HepG2 (cell line): ENCODE data around the gene ARHGEF3. TPM values are rescaled to one million over a fixed set of nuclear protein-coding genes. Genes with fewer than 3 reads are reported as not detected.

Experiments
- ATAC-seq: fragments of 200-7000 bp; cut with Tn5 transposase; 3 replicates; pipeline ENCODE4 v1.9.1; 2020; ENCODE audit warnings: mild to moderate bottlenecking, moderate library complexity
- BruUV-seq: library from RNA; stranded (reverse); fragments of 400-500 nt; replicated peaks from 2 replicates; lab custom pipeline; 2021; lab: Mats Ljungman, UMichigan
- CTCF ChIA-PET: fragments of 300-600 bp; formaldehyde crosslinking; extraction: SDS; loops from one replicate; lab custom pipeline; 2021; ENCODE audit warnings: low total read pairs, inconsistent platforms, low intra/inter-chr PET ratio; lab: Yijun Ruan, JAX
- POLR2A ChIA-PET: fragments of 350-600 bp; sonication (Branson Sonifier 250); formaldehyde crosslinking; loops from one replicate; lab custom pipeline; 2020; ENCODE audit warnings: antibody characterized with exemption, inconsistent platforms; lab: Yijun Ruan, JAX
- DNase-seq: peaks from one replicate; pipeline ENCODE4 v3.0.0-alpha.2; 2015; ENCODE audit warnings: low spot score
- FAIRE-seq: peaks from 3 replicates; lab custom pipeline; 2011; peaks lifted over from hg19 to GRCh38; lab: Jason Lieb, UNC
- H2AFZ ChIP-seq: one replicate; pipeline ENCODE4 v1.6.1; 2011; ENCODE audit warnings: low read length, inconsistent platforms
- H3K27ac ChIP-seq: fragments of 300-600 bp; 3 replicates; pipeline ENCODE4 v1.8.0; 2011; ENCODE audit warnings: mixed run types, mild to moderate bottlenecking, mixed read lengths, low read length, inconsistent platforms; ENCODE audit not compliant: insufficient read depth; ENCODE audit errors: extremely low read length
- H3K27me3 ChIP-seq, 2 experiments: fragments of 200-600 bp in 1 of 2; 2 replicates in 1 of 2; 3 replicates in 1 of 2; pipeline versions ENCODE4 v1.6.0 to v1.8.0; 2011; ENCODE audit warnings: low read length in 2 of 2, mild to moderate bottlenecking in 2 of 2, moderate library complexity in 2 of 2, inconsistent platforms in 1 of 2; ENCODE audit not compliant: insufficient read depth in 2 of 2, control insufficient read depth in 1 of 2
- H3K36me3 ChIP-seq, 2 experiments: fragments of 200-600 bp in 1 of 2; replicated peaks in 1 of 2; 2 replicates in 1 of 2; 3 replicates in 1 of 2; pipeline versions ENCODE4 v1.5.1 to v1.8.0; 2011; ENCODE audit warnings: low read length in 2 of 2, inconsistent platforms in 1 of 2; ENCODE audit not compliant: insufficient read depth in 2 of 2, control insufficient read depth in 1 of 2
- H3K4me1 ChIP-seq: 2 replicates; pipeline ENCODE4 v1.5.1; 2012; ENCODE audit warnings: low read length, inconsistent platforms; ENCODE audit not compliant: insufficient read depth
- H3K4me2 ChIP-seq: 2 replicates; pipeline ENCODE4 v1.6.0; 2011; ENCODE audit warnings: low read depth, low read length, inconsistent platforms
- H3K4me3 ChIP-seq, 3 experiments: fragments of 200-600 bp in 1 of 3; sonication (generic), shearing (Covaris generic) in 1 of 3; replicated peaks in 1 of 3; 2 replicates each; pipeline ENCODE4 v1.5.1; 2011 to 2016; ENCODE audit warnings: low read length in 3 of 3, inconsistent platforms in 2 of 3, low read depth in 2 of 3, mild to moderate bottlenecking in 2 of 3, control low read depth in 1 of 3, mixed read lengths in 1 of 3; ENCODE audit not compliant: insufficient read depth in 1 of 3
- H3K79me2 ChIP-seq: one replicate; pipeline ENCODE4 v1.6.1; 2011; ENCODE audit warnings: low read length, inconsistent platforms; ENCODE audit not compliant: insufficient read depth
- H3K9ac ChIP-seq: 2 replicates; pipeline ENCODE4 v1.6.0; 2011; ENCODE audit warnings: mild to moderate bottlenecking, low read depth, low read length, inconsistent platforms; ENCODE audit not compliant: insufficient read depth
- H3K9me3 ChIP-seq: 2 replicates; pipeline ENCODE4 v1.5.1; 2012; ENCODE audit warnings: mild to moderate bottlenecking, low read length
- H4K20me1 ChIP-seq: 2 replicates; pipeline ENCODE4 v1.6.0; 2011; ENCODE audit warnings: inconsistent platforms, mild to moderate bottlenecking, low read length, moderate library complexity; ENCODE audit not compliant: insufficient read depth
- CTCF ChIP-seq: sonication (generic); formaldehyde crosslinking; IDR thresholded peaks from 2 replicates; pipeline ENCODE4 v1.5.0; 2020; ENCODE audit warnings: mild to moderate bottlenecking, missing genetic modification reagents, moderate library complexity
- HINFP ChIP-seq: sonication (generic); formaldehyde crosslinking; IDR thresholded peaks from 2 replicates; pipeline ENCODE4 v1.4.0; 2020; ENCODE audit warnings: low read depth, mild to moderate bottlenecking, missing genetic modification reagents
- HOXA7 ChIP-seq: sonication (generic); formaldehyde crosslinking; IDR thresholded peaks from 2 replicates; pipeline ENCODE4 v1.8.1; 2022; ENCODE audit warnings: mild to moderate bottlenecking, missing genetic modification reagents, moderate library complexity
- PHF5A ChIP-seq: IDR thresholded peaks from one replicate; pipeline ENCODE4 v1.6.1; 2018; ENCODE audit warnings: low read depth, missing genetic modification reagents; ENCODE audit not compliant: unreplicated experiment
- TGIF2 ChIP-seq: IDR thresholded peaks from 2 replicates; pipeline ENCODE4 v1.6.1; 2016; ENCODE audit warnings: control low read depth, missing compliant biosample characterization
- ZFP82 ChIP-seq: sonication (generic); formaldehyde crosslinking; IDR thresholded peaks from 2 replicates; pipeline ENCODE4 v1.5.1; 2020; ENCODE audit warnings: mild to moderate bottlenecking, missing genetic modification reagents, borderline replicate concordance
- ZNF362 ChIP-seq: sonication (generic); formaldehyde crosslinking; IDR thresholded peaks from 2 replicates; pipeline ENCODE4 v1.4.0; 2020; ENCODE audit warnings: missing genetic modification reagents, mild to moderate bottlenecking, borderline replicate concordance
- ZNF687 ChIP-seq: sonication (generic); formaldehyde crosslinking; IDR thresholded peaks from 2 replicates; pipeline ENCODE4 v1.5.1; 2020; ENCODE audit warnings: mild to moderate bottlenecking, missing genetic modification reagents, moderate library complexity
- ZNF883 ChIP-seq: sonication (generic); formaldehyde crosslinking; IDR thresholded peaks from 2 replicates; pipeline ENCODE4 v1.5.1; 2020; ENCODE audit warnings: mild to moderate bottlenecking, missing genetic modification reagents; ENCODE audit errors: not compliant biosample characterization
- WGBS: methylation state at CpG from one replicate; pipeline ENCODE4 v1.1.6; 2017; ENCODE audit warnings: low lambda C conversion rate; 5-methylcytosine and 5-hydroxymethylcytosine counted together
- in situ Hi-C: cut with HindIII; loops from 2 replicates; pipeline ENCODE4 v1.10.0; 2017; ENCODE audit warnings: low pct_unique_long_range_greater_than_20kb; ENCODE audit not compliant: extremely low pct_ligation_motif_present
- intact Hi-C: fragments of 100-400 bp; cut with micrococcal nuclease; formaldehyde crosslinking; loops from one replicate; pipeline ENCODE4 v1.10.0; 2022; ENCODE audit not compliant: unreplicated experiment
- polyA plus RNA-seq, 8 experiments: library from polyadenylated mRNA; depleted of rRNA in 3 of 8; stranded (reverse) in 7 of 8; unstranded in 1 of 8; fragments of >200 nt; fragmentation: Illumina TruSeq in 4 of 8; extraction: Trizol in 4 of 8; gene quantifications; 2 replicates each; pipeline versions ENCODE4 v1.2.1 to v1.2.3, GENCODE V29; 2011 to 2016; ENCODE audit warnings: low read depth in 4 of 8, missing spikeins in 1 of 8, mixed read lengths in 1 of 8; ENCODE audit not compliant: insufficient read depth in 1 of 8
- total RNA-seq, 5 experiments: library from RNA; depleted of rRNA; stranded (reverse); fragments of >200 nt; fragmentation: Illumina TruSeq; extraction: Trizol; gene quantifications; 2 replicates each; pipeline ENCODE4 v1.2.3, GENCODE V29; 2016; ENCODE audit warnings: low read depth in 1 of 5

Gene ARHGEF3
- total and polyA plus RNA-seq, 2 of the 13 experiments (the other 11 are each of a cell fraction or from before 2014, with no cell fraction given) = 14.8 to 23.1 TPM

- Histone ChIP-seq H3K4me3 (peak overlapping the region; percentile 71 to 96 (median 85)), H3K4me1 (peaks cover 61% of the 10 kb centered on the region), H4K20me1 (no peaks in the 10 kb centered on the region; the same call in 1 of the 2 replicates), H3K9ac (peak overlapping the region; percentile 61), H3K4me2 (peak overlapping the region; percentile 91), H3K27me3 (no peaks in the 10 kb centered on the region; a peak in 1 of 5 replicates), H3K9me3 (no peaks in the 10 kb centered on the region), H3K27ac (peak overlapping the region; percentile 47), H3K36me3 (no peaks in the 10 kb centered on the region), H3K79me2 (peaks cover 56% of the 10 kb centered on the region), H2AFZ (no peak overlapping the region)
- BruUV-seq = no TSS peak
- ChIA-PET CTCF (interaction anchor here (5.5 kb wide), 1 partner anchor 98 kb away, joined by 38 read pairs; no protein-coding TSS in a partner anchor), POLR2A (interaction anchor here (0.6 to 5.0 kb wide), 17 partner anchors 9 to 1260 kb away, joined by 3 to 42 read pairs (median 4); partner anchors contain the start of gene TASOR)
- ATAC-seq (peak; percentile 61), DNase-seq (no peak), FAIRE-seq (no peak)
- WGBS = 1% methylated on average over 15 of the region's 19 CpGs
- in situ Hi-C loops (no loop called here), intact Hi-C loops (loop anchor here (2.0 to 5.0 kb wide), 2 partner anchors 18 to 54 kb away; no protein-coding TSS in a partner anchor)
- TF ChIP-seq HINFP (CRISPR knock-in tag) = no peak
- no peak for TF ChIP-seq ZNF883
- TF ChIP-seq ZNF362 (CRISPR knock-in tag) = no peak; the same call in 1 of the 2 replicates
- TF ChIP-seq ZNF687 = no peak
- TF ChIP-seq HOXA7 (CRISPR knock-in tag) = no peak
- peak; percentile 89; the same call in 1 of the 2 replicates for TF ChIP-seq TGIF2
- no peak for TF ChIP-seq PHF5A
- peak; percentile 37; the same call in 1 of the 2 replicates for TF ChIP-seq CTCF (CRISPR knock-in tag)
- no peak for TF ChIP-seq ZFP82 (CRISPR knock-in tag)
Observed at GRCh38 chr3:56800832-56801661, 702 bp downstream of the ARHGEF3 start.
